Measurements from ENCODE around the gene AVPI1. TPM values are rescaled to one million over a fixed set of nuclear protein-coding genes. Genes with fewer than 3 reads are reported as not detected.

Gene AVPI1
- total RNA-seq, 1 experiment from 2014 or later, result 6.5 TPM

DNA sequence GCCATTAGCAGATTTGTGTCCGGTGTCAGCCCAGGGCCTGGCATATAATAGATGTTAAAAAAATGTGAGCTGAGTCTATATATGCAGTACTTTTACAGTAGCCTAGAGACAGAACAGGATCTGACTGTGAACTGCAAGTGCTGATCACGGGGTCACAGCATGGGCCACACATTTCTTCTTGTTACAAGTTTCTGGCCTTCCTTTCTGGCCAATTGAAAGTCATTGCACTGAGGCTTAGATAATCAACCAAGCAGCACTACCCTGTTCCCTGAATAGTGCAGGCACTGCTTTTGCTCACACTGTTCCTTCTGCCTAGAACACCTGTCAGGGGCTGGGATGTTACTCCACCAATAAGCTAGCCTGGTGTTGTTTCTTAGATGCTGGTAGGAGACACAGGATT, 21.1 kb upstream of the AVPI1 start:
- no peak overlapping the region for H3K4ac ChIP-seq (ENCODE audit: low read depth, low read length)
- TF ChIP-seq, protein P1, sequence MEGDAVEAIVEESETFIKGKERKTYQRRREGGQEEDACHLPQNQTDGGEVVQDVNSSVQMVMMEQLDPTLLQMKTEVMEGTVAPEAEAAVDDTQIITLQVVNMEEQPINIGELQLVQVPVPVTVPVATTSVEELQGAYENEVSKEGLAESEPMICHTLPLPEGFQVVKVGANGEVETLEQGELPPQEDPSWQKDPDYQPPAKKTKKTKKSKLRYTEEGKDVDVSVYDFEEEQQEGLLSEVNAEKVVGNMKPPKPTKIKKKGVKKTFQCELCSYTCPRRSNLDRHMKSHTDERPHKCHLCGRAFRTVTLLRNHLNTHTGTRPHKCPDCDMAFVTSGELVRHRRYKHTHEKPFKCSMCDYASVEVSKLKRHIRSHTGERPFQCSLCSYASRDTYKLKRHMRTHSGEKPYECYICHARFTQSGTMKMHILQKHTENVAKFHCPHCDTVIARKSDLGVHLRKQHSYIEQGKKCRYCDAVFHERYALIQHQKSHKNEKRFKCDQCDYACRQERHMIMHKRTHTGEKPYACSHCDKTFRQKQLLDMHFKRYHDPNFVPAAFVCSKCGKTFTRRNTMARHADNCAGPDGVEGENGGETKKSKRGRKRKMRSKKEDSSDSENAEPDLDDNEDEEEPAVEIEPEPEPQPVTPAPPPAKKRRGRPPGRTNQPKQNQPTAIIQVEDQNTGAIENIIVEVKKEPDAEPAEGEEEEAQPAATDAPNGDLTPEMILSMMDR (conservative IDR thresholded peaks at IDR 0.05), result no peak

More for the DNA sequence above, 21.1 kb upstream of the AVPI1 start:
- Histone ChIP-seq H3T11ph (ENCODE audit: low read length) (no peak overlapping the region), H3K9ac (ENCODE audit: extremely low read depth, insufficient read length, low read length) (no peak overlapping the region), H2BK12ac (ENCODE audit: insufficient read length, low read depth, low read length) (no peak overlapping the region), H3K9me3 (ENCODE audit: control insufficient read depth, low read depth, low read length) (no peaks in the 10 kb centered on the region), H2AK5ac (ENCODE audit: insufficient read length, low read length) (no peak overlapping the region), H3K4me1 (ENCODE audit: insufficient read depth, low read length) (peaks cover 4% of the 10 kb centered on the region; the same call in 1 of the 2 replicates), H2AFZ (ENCODE audit: low read length) (no peak overlapping the region), H4K91ac (ENCODE audit: insufficient read length, low read depth, low read length) (no peak overlapping the region), H2BK5ac (ENCODE audit: insufficient read length, low read length) (no peak overlapping the region), H3K18ac (ENCODE audit: insufficient read length, low read depth, low read length) (no peak overlapping the region), H3K27me3 (ENCODE audit: insufficient read depth, low read length) (no peaks in the 10 kb centered on the region), H4K8ac (replicated peaks; ENCODE audit: insufficient read length, low read depth, low read length) (no peak overlapping the region), H3K4me2 (ENCODE audit: insufficient read depth, insufficient read length, low read length) (no peak overlapping the region), H2BK15ac (ENCODE audit: low read depth, low read length) (no peak overlapping the region), H4K5ac (ENCODE audit: insufficient read length, low read depth, low read length) (no peak overlapping the region), H3K14ac (ENCODE audit: insufficient read depth, low read length) (no peak overlapping the region), H3K79me2 (ENCODE audit: insufficient read depth, low read length) (no peaks in the 10 kb centered on the region), H3K27ac (ENCODE audit: insufficient read length, low read depth, low read length) (no peak overlapping the region), H3K56ac (ENCODE audit: insufficient read length, low read depth, low read length) (no peak overlapping the region), H3K23me2 (ENCODE audit: insufficient read length, low read depth, low read length, poor library complexity, severe bottlenecking) (peaks cover 4% of the 10 kb centered on the region), H3K23ac (ENCODE audit: insufficient read length, low read depth, low read length) (no peak overlapping the region), H2BK20ac (ENCODE audit: low read depth, low read length, poor library complexity, severe bottlenecking) (no peak overlapping the region), H4K20me1 (ENCODE audit: control insufficient read depth, insufficient read depth, insufficient read length) (no peaks in the 10 kb centered on the region), H2BK120ac (ENCODE audit: low read depth, low read length, poor library complexity, severe bottlenecking) (no peak overlapping the region), H3K79me1 (ENCODE audit: insufficient read depth, low read depth, low read length, poor library complexity, severe bottlenecking) (no peaks in the 10 kb centered on the region)
- Mint-ChIP-seq H3K4me3 (no peak overlapping the region), H3K27me3 (ENCODE audit: low read depth) (peaks cover 9% of the 10 kb centered on the region), H3K36me3 (ENCODE audit: insufficient read depth in 1 of 3, low read depth in 3 of 3) (peaks cover 0 to 2% (median 0%) of the 10 kb centered on the region in 3 experiments; a peak in 1 of 7 replicates), H3K27ac (no peak overlapping the region), H3K9me3 (no peaks in the 10 kb centered on the region; a peak in 1 of 5 replicates), H3K4me1 (peaks cover 17 to 21% of the 10 kb centered on the region in 2 experiments)
- no peak for DNase-seq
- WGBS (ENCODE audit: extremely low coverage, insufficient read length, low lambda C conversion rate), result no CpG with 5 or more reads among the region's 2 CpGs

All from H9 (cell line).